HG02840 (cell line): Measurements from ENCODE around the gene TMEM143.
"Not testable (repeated sequence)": the region's sequence is repeated elsewhere in the genome, so short reads cannot be mapped to it uniquely, and the experiment has no call there.

Experiments used
- ATAC-seq: cut with Tn5 transposase; IDR thresholded peaks from one replicate; pipeline ENCODE4 v1.9.1; 2021; ENCODE audit warnings: mild to moderate bottlenecking, moderate library complexity, moderate number of reproducible peaks; ENCODE audit not compliant: unreplicated experiment, low FRiP score

TMEM143 gene

DNA sequence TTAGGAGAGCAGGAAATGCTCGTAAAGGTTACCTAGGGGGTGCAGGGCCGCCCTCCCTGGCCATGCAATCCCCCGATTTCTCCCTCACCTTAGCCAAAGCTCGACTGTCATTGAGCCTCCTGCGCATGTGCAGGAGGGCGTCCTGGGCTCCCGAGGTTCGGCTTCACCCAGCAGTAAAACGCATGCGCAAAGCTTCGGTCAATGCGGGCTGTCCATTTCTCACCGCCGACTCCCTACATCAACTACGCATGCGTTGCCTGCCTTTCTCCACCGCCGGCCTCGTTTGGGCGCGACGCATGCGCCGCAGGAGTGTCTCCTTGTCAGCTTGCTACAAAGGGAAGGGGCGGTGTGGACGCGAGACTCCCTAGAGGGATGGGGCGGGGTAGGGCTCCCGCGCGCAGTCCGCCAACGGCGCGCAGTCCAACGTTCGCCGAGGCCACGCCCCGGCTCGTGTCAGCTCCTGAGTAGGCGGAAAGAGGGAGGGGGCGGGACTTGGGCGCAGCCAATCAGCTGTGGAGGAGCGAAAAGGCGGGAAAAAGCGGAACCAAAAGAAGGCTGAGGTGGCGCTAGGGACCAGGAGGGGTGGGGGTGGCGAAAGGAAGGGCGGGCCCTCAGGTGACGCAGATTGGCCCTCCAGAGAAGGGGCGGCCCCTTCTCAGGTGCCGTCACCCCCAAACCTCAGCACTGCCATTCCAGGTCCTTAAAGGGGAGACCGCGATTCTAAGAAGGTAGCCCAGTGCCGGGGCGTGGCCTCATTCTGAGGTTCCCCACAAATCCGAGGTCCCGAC is at the start of gene TMEM143, which contains the start of gene SYNGR4:
TMEM143 (minus strand) TSS at position 131 of the 788 bp plus-strand sequence; CDS start at position 111, 20 bp downstream.
SYNGR4 (plus strand) TSS at position 558 of the 788 bp plus-strand sequence. CDS start 1,476 bp downstream, outside the sequence.
- peak; percentile 84 for ATAC-seq

DNA sequence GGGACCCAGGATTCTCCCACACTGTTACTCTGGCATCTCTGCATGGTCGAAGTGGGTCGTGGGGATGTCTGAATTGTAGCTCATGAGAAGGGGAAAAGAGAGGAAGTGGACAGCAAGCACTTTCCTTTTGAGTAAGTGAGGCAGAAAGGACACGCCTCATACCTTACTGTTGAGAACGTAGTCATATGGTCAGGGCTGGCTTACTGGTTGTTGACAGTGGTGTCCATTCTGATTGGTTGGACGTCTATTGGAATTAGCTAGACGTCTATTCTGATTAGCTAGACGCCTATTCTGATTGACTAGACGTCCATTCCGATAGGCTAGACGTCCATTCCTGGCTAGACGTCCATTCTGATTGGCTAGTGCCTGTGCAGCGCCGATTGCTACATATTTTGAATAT is 42.1 kb upstream of the TMEM143 start:
- ATAC-seq = no peak

DNA sequence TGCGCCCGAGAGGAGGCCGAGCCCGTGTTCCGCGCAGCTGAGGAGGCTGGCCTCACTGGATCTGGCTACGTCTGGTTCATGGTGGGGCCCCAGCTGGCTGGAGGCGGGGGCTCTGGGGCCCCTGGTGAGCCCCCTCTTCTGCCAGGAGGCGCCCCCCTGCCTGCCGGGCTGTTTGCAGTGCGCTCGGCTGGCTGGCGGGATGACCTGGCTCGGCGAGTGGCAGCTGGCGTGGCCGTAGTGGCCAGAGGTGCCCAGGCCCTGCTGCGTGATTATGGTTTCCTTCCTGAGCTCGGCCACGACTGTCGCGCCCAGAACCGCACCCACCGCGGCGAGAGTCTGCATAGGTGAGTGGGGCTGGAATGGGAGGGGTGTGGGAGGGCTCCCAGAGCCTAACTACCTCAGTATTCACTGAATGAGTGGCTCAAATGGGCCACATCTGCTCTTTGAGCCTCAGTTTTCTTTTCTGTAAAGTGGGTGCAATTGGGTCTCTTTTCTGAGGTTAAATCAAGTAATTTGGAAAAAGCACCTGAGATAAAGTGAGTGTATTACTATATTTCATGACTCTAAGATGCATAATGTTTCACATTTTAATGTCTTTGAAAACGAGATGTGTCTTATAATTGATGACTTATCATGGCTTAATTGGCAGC is 41.4 kb upstream of the TMEM143 start:
- ATAC-seq = no peak

DNA sequence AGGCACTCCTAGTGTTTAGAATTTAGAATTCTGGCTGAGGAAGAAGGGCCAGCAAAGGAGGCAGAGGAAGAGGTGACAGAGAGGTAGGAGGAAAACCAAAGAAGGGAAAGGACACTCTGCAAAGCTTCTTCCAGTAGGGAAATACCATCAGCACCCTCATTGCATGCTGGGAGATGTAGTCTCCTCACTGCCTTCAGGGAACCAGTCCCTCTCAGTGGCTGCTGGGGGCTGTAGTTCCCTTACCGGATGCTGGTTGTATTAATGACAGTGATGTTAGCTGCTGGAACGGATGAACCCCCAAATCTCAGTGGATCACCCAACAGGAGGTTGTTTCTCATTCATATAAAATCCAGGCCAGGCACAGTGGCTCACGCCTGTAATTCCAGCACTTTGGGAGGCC is 39.9 kb upstream of the TMEM143 start:
- no peak for ATAC-seq

DNA sequence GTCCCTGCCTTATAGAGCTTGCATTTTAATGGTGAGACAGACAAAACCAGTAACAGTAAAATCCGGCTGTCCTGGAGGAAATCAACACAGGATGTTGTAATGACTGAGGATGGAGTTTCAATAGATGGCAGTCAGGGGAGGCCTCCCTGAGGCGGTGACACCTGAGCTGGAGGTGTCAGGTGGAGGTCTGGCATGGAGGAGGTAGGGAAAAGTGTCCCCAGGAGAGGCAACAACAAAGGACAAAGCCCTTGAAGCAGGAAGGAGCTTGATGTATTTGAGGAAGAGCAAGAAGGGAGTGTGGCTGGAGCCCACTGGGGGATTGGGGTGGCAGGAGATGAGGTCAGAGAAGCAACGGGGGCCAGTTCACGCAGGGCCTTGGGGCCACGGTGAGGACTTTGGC is 37.5 kb upstream of the TMEM143 start:
- no peak for ATAC-seq

DNA sequence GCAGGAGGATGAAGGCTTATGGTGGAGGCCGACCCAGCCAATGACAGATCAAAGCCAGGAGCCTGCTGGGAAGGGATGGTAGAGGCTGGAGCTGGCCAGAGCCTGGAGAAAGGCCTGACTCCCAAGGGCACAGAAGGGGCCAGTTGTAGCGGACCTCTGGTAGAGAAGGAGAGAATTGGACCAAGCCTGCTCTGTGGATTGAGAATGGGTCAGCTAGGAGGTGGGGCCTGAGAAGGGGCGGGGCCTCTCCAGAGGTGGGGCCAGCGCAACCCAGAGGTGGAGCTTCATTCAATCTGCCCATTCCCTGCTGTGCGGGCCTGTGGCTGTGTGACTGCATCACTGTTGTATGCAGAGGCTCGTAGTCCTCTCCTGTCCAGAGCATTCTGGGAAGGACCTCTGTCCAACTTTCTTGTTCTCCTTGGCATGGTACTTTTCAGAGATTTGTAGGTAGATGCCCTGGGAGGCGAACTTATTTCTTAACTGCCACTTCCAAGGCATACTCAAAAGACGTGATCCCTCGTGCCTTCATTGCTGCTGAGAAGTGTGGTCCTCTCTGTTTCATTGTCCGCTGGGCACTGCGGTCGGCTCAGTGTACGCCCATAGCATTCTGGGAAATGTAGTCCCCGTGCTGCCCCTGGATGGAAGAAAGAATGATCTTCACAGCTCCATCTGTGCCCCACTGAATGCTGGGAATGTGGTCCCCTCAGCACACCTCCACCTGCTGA is 36.4 kb upstream of the TMEM143 start:
- no peak for ATAC-seq

DNA sequence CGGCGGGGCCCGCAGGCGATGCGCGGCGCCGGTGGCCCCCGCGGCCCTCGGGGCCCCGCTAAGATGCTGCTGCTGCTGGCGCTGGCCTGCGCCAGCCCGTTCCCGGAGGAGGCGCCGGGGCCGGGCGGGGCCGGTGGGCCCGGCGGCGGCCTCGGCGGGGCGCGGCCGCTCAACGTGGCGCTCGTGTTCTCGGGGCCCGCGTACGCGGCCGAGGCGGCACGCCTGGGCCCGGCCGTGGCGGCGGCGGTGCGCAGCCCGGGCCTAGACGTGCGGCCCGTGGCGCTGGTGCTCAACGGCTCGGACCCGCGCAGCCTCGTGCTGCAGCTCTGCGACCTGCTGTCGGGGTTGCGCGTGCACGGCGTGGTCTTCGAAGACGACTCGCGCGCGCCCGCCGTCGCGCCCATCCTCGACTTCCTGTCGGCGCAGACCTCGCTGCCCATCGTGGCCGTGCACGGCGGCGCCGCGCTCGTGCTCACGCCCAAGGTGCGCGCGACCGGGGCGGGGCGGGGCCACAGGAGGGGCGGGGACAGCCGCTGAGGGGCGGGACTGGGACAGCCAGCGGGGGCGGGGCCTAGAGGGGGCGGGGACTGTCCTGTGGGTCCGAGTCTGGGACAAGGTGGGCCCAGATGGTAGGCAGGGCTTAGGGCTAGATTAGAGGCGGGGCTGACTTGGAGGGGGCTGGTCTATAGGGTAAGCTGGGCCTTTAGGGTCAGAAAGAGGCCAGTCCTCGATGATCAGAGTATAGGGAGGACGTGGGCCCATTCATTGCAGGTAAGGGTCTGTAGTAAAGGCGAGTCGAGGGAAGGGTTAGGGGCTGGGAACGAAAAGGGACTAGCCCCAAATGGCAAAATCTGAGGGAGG is 34.9 kb upstream of the TMEM143 start:
- no peak for ATAC-seq

DNA sequence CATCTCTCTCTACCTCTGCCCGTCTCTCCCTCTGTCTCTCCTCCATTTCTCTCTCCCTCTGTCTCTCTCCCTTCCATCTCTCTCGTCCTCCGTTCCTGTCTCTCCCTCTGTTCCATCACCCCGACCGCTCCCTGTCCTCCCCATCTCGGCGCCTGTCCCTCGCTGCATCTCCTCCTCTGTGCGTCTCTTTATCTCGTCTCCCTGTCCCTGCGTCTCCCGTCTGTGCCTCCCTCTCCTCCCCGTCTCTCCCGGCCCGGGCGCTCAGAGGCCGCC is 34.3 kb upstream of the TMEM143 start:
- ATAC-seq = no peak

DNA sequence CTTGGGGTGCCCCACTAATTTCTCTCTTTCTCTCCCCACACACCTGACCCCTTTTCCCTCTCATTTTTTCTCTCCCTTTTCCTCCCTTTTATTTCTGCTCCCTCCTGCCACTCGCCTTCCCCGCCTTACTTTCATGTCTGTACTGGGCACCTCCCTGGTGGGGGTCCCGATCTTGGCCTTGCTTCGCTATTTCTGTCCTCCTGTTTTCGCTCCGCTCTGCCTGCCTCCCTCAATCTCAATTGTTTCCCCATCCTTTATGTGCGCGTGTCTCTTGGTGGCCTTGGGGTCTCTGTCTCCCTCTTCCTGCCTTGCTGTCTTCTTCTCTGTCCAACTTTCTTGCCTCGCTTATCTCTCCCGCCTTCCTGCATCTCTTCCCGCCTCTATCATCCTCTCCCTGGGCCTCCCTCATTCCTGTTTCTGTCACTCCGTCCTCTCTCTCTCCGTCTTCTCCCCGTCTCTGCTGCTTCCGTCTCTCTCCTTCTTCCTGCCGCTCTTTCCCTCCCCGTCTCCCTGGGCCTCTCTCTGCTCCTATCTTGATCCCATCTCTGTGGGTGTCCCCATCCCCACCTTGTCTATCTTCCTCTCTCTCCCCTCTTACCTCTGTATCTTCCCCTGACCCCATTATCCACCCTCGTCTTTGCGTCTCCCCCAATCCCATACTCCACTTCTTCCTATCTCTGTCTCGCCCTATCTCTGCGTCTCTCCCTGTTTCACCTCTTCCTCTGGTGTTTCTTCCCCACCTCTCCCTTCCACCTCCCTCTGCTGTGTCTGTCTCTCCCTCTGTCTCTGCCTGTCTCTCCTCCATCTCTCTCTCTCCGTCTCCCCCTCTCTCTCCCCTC is 33.7 kb upstream of the TMEM143 start:
- no peak for ATAC-seq

DNA sequence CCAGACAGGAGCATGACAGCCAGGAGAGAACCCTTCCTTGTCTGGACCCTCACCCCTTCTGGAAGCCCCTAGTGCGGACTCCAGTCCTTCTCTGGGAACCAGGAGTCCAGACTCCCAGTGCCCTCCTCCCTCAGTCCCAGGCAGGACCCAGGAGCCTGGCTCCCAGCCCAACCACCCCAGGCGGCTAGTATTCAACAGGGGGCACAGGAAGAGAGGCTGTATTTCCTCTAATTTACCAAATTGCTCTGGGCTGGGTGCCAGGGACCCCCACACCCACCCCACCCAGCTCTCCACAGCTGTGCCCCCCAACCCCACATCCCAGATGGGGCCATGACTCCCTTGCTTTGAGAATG is 33.1 kb upstream of the TMEM143 start:
- no peak for ATAC-seq

DNA sequence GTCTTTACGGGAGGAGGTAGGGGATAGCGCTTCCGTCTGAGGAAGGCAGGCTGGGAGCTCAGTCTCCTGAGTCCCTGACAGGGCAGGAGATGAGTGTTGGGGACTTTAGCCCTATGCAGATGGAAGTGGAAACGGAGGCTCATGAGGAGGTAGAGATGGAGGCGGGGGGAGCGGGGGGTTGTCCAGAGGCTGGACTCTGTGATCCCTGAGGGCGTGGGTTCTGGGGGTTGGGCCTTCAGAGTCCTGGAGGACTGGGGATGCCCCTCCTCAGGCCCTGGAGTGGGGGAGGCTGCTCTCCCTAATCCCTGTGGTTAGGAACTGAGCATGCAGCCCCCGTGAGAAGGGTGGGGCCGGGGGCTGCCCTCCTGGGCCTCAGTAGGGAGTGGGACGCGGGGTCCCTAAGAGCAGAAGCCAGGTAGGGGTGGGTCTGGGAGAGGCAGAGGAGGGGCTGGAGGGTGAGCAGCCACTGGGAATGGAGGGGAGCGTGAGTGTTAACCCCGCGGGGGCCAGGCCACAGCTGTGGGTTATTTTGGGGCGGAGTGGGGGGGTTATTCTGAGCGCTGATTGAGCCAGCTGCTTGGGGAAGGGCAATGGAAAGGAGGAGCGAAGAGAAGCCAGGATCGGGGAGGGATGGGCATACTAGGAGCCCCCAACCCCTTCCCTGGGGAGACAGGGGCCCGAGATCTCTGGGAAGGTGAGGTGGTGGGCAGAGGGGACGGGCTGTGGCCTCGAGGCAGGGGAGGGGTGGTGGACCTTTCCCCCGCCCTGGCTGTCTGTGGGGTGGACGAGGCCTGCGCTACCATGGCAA is 32.5 kb upstream of the TMEM143 start:
- ATAC-seq = no peak

DNA sequence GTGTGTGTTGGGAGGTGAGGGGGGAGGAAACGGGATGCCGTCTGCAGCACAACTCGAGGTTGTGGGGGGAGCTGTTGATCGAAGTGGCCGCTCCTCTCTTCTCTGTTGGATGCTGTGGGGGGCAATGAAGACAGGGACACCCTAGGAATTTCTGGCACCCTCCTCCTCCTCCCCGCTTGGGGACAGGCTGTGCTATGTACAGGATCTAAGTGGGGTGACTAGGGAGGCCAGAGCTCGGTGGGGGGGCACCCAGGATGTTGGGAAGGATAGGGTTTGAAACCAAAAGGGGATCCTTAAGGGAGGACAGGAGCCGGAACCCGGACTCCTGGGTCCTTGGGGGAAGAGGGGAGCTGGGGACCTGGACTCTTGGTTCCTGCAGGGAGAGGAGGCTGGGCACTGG is 31.8 kb upstream of the TMEM143 start:
- no peak for ATAC-seq

DNA sequence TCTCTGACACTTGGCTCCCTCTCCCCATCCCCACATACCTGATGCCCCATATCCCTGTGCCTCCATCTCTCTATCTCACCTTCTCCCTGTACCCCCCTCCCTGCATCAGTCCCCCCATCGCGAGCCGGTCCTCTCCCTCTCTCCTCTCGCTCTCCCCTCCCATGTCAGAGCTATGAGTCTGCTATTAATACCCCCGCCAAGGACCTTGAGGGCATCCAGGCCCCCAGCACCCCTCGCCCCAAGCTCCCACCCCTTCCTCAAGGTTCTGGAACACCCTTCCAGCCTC is 31.4 kb upstream of the TMEM143 start:
- no peak for ATAC-seq

DNA sequence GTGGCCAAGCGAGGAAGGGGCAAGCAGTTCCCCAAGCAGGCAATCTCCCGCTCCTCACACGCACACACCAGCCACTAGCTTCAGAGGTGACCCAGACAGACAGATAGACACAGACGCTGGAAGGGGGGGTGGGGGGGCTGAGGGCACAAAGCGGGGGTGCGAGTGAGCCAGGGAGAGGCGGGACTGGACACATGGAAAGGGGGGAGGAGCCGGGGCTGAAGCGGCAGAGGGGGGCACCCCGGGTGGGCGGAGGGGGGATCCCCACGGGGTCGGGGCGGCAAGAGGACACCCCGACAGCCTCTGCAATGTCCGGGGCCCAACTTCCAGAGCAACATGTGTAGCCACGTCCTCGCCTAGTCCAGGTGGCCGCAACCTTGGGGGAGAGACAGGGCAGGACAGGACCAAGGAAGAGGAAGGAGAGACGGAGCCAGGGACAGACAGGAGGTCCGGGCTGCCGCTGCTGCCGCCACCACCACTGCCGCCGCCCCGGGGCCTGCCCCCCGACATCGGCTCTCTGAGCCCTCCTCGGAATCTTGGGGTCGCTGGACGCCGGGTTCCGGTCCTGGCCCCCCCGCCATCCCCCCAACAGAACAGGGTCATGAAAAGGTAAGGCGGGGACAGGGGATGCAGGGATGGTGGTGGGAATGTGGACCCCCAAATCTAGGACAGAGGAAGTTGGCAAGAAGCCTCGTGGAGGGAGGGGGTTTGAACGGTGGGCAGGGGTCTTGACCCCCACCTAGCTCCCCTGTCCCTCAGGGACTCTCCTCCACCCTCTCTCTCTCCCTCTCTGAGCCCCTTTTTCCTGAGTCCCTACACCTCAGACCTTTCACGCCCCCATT is 30.8 kb upstream of the TMEM143 start:
- no peak for ATAC-seq

DNA sequence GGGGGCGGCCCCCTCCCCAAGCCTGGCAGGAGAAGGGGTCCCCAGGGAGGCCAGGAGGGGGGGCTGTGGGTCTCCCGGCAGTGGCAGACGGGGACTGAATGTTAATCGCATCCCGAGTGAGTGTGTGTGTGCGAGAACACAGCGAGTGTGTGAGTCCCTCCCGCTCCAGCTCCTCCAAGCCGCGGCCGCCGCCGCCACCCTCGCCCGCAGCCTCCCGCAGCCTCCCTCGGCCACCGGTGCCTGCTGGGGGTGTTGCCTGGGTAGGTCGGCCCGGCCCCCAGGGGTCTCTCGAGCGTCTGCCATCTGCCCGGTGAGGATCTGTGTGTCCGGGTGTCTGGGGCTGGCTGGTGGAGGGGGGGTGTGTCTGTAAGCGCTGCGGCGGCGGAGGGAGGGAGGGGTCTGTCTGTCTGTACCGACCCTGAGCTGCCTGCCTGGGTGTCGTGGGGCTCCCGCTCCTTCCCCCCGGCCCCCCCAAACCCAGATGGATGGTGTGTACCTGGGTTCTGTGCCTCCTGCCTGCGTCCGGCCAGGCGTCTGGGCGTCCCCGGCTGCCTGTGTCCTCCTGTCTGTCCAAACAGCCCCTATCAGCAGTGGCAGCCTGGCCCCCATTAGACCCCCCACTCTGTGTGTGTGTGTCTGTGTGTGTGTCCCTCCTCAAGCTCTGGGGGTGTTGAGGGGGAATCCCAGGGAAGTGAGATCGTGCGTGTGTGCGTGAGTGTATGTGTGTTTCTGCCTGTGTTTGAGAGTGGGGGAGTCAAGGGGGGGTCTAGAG is 30.0 kb upstream of the TMEM143 start, which contains the start of gene GRIN2D:
GRIN2D (plus strand) TSS at position 110 of the 772 bp plus-strand sequence. CDS start 4,725 bp downstream, outside the sequence.
- no peak for ATAC-seq

DNA sequence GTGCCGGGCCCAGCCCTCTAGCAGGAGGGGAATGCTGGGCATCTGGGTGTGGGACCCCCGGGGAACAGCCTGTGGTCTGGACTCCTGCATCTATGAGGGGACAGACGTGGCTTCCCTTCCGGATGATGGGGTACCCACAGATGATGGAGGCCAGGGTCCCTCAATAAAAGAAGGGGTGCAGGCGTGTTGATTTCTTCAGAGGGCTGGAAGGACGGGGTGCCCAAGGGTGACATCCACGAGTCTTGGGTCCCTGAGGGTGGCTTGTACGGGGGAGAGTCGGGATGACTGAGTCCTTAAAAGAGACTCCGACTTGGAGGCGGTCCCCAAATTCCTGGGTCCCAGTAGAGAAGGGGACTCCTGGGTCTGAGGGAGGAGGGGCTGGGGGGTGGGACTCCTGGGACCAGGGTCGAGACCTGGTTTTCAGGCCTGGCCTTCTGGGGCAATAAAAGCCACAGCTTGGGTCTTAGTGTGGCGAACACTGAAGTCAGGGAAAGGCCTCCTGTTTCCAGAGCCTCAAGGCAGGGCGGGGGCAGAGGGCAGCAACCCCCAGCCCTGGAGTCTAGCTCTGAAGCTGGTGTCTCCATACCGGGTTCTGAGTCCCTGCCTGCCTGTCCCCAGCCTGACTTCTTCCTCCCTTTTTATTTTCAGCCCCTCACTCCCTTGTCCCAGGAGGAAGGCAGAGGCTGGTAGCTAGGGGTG is 29.3 kb upstream of the TMEM143 start:
- no peak for ATAC-seq

DNA sequence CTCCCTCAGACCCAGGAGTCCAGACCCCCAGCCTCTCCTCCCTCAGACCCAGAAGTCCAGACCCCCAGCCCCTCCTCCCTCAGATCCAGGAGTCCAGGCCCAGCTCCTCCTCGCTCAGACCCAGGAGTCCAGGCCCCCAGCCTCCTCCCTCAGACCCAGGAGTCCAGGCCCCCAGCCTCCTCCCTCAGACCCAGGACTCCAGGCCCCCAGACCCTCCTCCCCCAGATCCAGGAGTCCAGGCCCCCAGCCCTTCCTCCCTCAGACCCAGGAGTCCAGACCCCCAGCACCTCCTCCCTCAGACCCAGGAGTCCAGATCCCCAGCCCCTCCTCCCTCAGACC is 28.2 kb upstream of the TMEM143 start:
- not testable (repeated sequence) for ATAC-seq
